Amygdala (tissue), 56 donors: ENCODE results near the gene TEX51.

Experiments
- DNase-seq, 56 donors: peaks; one replicate each; lab custom pipeline; 2025; lab: John Stamatoyannopoulos, UW

The TEX51 gene

DNA sequence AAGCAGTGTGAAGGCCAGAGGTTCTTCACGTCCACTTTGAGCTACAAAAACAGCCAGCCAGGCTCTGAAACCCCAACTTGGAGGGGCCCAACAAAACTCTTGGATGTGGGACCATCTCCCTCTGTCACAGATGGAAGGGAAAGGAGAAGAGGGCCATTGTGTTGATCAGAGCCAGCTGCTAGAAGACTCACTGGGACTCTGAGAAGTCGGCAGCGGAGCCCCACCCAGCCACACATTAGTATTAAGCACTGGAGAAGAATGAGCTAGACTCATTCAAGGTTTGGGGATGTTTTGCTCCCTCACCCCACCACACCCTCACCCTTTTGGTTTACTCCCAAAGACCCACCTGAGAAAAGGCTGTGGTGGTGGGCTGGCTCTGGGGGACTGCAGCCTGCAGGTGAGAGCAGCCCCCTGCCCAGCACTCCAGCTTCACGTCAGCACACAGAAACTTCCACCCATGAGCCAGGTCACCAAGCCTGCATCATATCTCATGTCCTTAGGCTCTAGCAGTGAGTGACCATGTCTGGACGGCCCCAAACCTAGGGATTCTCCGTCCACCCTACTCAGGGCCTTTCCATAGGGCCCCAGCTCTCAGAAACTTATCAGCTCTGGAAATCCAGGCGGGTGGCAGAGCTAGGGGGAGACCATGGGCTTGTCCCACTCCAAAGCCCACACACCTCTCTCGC lies 12.6 kb downstream of the TEX51 start:
- DNase-seq = no peak

- DNase-seq = no peak
Observed at GRCh38 chr2:126912201-126912600, 13.5 kb downstream of the TEX51 start.

- DNase-seq = no peak
Observed at GRCh38 chr2:126913329-126913728, 14.6 kb downstream of the TEX51 start.

DNA sequence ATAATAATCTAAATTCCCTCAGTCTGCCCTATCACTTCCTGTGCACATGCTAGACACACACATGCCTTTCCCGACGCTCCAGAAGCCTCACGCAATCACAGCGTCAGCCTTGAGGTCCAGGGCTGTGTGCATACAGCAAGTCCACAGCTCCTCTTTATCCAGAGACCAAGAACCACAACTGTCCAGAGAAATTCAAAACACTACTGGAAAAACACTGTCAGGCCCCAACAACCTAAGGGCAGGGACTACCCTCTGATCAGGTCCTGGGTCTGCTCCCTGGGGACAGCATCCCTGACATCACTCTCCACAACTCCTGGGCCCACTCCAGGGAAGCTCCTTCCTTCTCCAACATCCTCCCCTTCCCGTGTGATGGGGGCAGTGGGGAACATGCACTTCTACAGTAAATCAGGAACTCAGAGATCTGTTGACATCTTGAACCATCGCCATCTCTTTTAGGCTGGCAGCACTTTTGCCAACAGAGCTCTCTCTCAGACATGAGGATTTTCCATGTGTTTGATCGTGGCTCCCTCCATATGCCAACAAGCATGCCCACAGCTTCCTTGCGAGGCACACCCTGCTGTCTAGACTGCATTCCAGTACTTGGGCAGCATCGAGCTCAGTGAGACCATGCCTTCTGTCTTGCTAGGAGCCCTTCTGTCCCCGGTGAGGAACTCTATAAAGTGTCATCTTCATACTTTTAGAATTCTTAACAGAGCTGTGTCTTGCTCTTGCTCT lies 15.4 kb downstream of the TEX51 start:
- DNase-seq = no peak

DNA sequence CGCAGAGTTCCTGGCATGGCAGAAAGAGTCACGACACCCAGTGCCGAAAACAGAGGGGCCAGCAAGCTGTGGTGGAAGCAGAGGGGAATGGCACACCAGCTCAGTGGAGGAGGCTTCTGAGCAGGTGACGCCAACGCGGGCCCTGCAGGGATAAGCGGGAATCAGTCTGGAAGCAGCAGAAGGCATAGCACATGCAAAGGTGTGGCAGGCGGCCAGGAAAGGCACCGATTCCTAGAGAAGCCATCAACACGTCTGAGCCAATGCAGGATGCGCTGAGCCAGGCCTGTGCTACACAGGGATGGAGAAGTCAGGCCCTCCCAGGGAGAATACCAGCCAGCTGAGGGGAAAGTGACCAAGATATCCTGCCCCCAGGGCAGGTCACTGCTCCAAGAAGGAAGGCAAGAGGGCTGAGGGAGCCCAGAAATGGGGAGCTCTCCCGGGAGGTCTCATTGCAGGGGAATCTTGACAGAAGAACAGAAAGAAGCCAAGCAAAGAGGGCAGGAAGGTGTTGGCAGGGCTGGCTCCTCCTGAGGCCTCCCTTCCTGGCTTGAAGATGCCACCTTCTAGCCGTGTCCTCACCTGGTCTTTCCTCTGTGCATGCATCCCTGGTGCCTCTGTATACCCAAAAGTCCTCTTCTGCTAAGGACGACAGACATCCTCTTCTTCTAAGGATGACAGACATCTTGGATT lies 16.3 kb downstream of the TEX51 start:
- DNase-seq = no peak

DNA sequence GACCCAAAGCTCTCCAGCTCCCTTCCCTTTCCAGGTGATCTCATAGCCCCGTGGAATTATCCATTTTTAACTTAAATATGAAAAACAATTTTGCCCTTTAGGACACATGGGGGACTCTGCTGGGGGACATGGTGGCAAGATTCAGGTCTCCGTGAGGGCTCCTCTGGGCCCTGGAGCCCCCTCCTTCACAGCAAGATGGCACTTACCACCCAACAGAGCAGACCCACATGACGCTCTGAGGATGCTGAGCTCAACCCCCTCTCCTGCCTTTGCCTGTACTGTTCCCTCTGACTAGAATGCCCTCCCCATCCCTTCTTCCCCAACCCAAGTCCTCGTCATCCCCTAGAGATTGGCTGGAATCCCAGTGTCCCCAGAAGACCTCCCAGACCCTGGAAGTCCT lies 17.2 kb downstream of the TEX51 start:
- DNase-seq = no peak

DNA sequence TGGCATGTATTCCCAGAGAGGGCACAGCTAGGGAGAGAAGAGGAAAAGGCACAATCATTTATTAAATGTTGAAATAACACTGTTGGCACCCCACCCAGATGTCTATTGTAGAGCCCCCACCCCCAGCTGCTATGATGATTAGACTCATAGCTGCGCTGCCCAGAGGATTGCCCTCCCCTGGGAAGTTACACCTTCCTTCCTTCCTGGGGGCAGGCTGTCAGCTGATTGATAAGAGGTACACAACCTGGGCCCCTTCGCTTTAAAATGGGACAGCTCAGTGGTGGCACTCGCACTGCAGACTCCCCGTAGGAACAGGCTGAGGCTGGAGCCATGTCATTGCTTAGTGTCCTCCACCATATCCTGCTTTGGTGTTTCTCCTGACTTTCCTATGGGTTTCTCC lies 18.1 kb downstream of the TEX51 start:
- no peak for DNase-seq

- DNase-seq = no peak
Observed at GRCh38 chr2:126921066-126921465, 22.4 kb downstream of the TEX51 start.

GRCh38 chr2:126930970-126931590 lies 32.4 kb downstream of the TEX51 start:
- DNase-seq = no peak

GRCh38 chr2:126932529-126932928 lies 33.8 kb downstream of the TEX51 start:
- DNase-seq = no peak

DNA sequence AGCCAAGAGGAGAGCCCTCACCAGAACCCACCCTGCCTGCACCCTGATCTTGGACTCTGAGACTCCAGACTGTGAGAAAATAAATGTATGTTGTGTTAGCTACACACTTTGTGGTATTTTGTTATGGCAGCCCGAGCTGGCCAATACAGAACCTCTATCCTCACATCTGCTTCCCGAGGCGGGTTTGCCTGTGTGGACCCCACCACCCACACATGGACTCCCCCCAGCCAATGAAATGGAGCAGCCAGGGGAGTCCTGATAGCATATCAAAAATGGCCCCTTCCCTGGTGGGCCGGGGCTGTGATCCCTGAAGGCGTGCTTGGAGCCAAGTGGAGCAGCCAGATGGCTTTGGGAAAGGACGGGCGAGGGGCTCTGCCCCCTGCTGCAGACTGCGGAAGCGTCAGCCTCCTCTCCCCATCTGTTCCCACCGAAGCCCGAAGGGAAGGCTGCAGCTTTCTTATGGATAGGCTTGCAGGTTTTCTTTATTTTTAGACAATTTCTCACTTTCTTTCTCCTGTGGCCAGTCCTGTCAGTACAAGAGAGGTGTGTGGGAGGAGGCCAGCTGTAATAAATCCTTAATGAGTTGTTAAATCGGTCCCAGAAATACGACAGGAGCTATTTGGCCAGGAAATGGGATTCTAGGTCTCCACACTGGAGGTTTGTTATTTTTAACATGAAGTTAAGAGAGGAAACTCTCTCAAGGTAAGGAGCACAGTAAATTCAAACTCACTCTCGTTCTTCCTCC lies 34.4 kb downstream of the TEX51 start:
- peak in 4 of 56 donors; percentile 12 to 69 (median 20) for DNase-seq

GRCh38 chr2:126933711-126934091 lies 35.0 kb downstream of the TEX51 start:
- DNase-seq = no peak

DNA sequence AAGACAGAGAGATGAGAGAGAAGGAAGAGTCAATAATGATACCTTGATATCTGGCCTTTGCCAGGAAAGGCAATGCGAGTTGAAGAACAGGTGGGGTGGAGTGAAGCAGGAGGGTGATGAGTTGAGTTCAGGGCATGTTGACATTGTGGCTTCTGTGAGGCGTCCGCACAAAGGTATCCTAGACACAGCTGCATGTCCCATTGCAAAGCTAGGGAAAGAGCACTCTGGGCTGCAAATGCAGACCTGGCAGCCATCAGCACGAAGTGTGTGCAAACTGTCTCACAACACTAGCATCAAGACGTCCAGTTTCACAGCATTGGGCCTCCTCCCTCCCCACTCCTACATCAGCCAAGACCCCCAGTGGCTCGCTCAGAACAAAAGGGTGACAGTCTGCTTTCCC lies 36.1 kb downstream of the TEX51 start:
- no peak for DNase-seq

GRCh38 chr2:126935774-126936173 lies 37.1 kb downstream of the TEX51 start:
- DNase-seq = no peak

- no peak for DNase-seq
Observed at GRCh38 chr2:126936219-126936723, 37.6 kb downstream of the TEX51 start.

DNA sequence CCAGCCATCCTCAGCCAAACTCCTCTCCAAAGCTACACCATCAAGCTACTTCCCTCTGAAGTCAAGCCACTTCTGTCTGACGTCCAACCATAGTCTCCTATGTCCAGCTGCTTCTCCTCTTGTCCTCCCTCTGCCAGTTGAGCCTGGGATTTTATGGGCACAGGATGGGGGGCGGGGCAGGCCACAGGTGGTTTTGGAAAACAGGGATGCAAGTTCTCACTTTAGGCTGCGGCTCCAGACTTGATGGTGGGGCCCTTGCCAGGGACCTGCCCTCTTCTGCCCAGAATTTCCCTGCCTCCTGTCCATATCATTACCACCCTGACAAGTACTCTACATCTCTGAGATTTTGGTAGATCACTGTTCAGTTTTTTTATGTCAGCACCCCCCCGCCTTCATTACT lies 41.6 kb downstream of the TEX51 start:
- DNase-seq = no peak

- DNase-seq = no peak
Observed at GRCh38 chr2:126942427-126943203, 43.9 kb downstream of the TEX51 start.

DNA sequence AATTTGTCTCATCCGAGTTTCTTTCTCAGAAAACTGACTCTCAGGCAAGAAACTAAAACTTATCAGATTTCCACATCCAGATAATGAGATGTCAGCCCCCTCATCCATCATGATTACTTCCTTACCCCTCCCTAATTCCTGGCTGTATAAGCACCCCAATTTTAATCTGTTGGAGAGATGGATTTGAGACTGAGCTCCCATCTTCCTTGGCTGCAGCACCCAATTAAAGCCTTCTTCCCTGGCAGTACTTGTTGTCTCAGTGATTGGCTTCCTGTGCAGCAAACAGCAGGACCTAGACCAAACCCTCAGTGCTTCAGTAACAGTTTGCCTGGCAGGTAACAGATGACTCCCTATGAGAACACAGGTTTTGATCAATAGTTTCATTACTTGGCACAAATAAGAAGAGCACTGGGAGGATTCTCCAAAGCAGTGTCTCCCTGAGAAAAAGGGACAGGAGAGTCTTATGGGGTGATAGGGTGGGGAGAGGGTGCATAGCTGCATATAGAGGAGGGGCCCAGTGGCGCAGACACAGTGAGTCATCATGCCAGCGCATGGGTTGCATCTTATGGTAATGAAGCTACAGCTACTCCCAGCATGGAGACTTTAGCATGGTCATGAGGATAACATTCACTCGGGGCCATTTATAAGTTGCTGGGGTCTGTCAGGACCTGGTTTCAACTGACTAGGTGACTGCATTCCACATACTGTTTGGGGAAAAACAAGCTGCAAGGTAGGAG lies 45.1 kb downstream of the TEX51 start:
- DNase-seq = no peak

DNA sequence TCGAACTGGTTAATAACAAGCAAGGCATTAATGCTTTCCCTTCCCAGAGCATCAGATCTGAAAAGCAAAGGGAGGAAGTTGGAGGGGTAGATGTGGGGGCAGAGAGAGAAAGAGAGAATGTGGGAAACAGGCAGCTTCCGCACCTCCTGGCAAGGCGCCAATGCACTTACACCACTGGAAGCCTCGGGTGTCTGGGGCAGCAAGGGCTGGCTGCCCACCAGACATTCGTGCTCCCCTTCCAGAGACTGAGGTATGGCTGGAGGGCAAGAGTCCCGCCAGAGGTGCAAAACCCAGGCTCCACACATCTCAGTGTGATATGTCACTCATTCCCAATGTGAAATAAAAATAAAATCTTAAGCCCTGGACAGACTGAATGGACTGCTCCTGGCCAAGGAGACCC lies 46.4 kb downstream of the TEX51 start:
- DNase-seq = no peak
